HCEC 1CT (cell line): Measurements from ENCODE around the gene HNRNPL.
A peak's percentile ranks its signal among the peaks of the same experiment; 100 is the strongest.
"Not testable (repeated sequence)": the region's sequence is repeated elsewhere in the genome, so short reads cannot be mapped to it uniquely, and the experiment has no call there.

ENCODE experiments used
- DNase-seq: peaks from one replicate; pipeline ENCODE4 v3.0.0-alpha.2; 2017

HNRNPL gene

GRCh38 chr19:38849860-38850435 is at the start of gene HNRNPL:
TSS of gene HNRNPL (minus strand) at chr19:38849986. CDS start at chr19:38849966, 20 bp downstream.
- peak; percentile 100 for DNase-seq

GRCh38 chr19:38898788-38899446 is 49.1 kb upstream of the HNRNPL start:
- DNase-seq = no peak

- DNase-seq = no peak
Measured at GRCh38 chr19:38894968-38895367, 45.2 kb upstream of the HNRNPL start.

GRCh38 chr19:38893341-38893771 is 43.6 kb upstream of the HNRNPL start:
- DNase-seq = no peak

- no peak for DNase-seq
Measured at GRCh38 chr19:38892841-38893240, 43.1 kb upstream of the HNRNPL start.

DNA sequence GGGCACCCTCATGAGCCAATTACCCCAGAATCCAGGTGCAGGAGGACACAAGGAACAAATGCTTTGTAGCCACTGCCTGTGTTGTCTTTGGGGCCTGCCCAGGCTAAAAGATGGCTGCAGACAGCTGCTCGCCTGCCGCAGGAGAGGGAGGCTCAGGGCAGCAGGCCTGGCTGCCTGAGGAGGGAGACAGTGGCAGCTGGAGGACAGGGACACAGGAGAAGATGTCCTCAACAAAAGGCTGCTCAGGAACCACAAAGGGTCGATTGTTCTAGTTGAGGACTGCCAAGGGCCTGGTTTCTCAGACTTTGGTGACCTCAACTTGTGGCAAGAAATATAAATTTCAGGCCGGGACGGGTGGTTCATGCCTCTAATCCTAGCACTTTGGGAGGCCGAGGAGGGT is 42.0 kb upstream of the HNRNPL start:
- no peak for DNase-seq

- DNase-seq = no peak
Measured at GRCh38 chr19:38890686-38891085, 40.9 kb upstream of the HNRNPL start.

DNA sequence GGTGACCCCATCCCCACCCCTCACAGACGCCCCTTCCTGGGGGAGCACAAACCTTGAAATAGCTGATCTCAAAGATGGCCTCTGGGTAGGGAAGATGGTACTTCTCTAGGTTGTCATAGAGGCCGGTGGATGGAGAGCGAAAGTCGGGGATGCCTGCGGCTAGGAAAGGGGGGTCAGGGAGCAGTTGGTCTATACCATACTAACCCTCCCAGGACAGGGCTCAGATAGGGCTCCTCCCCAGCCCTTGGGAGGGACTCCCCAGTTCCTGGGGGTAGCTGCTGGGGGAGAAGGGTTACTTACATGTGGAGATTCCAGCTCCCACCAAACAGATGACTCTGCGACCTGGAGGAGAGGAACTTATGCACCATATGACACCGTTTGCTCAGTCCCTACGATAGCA is 40.0 kb upstream of the HNRNPL start:
- DNase-seq = no peak

DNA sequence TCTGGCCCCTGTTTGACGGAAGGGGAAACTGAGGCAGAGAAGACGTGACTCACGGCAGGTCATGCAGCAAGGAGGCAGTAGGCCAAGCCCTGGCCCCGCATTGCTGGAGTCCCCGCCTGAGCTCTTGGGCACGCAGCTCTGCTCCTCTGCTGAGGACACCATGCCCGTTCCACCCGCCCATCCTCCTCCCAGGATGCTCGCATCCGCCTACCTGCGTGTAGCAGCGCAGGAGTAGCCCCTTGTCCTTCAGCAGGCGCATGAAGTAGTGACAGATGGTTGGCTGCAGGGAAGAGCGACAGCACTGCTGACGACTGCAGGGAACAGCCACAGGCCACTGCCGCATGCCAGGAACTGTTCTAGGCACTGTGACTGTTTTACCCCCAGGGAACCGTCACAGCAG is 39.1 kb upstream of the HNRNPL start:
- no peak for DNase-seq

- DNase-seq = not testable (repeated sequence)
Measured at GRCh38 chr19:38884691-38885090, 34.9 kb upstream of the HNRNPL start.

GRCh38 chr19:38883286-38883685 is 33.5 kb upstream of the HNRNPL start:
- no peak for DNase-seq

DNA sequence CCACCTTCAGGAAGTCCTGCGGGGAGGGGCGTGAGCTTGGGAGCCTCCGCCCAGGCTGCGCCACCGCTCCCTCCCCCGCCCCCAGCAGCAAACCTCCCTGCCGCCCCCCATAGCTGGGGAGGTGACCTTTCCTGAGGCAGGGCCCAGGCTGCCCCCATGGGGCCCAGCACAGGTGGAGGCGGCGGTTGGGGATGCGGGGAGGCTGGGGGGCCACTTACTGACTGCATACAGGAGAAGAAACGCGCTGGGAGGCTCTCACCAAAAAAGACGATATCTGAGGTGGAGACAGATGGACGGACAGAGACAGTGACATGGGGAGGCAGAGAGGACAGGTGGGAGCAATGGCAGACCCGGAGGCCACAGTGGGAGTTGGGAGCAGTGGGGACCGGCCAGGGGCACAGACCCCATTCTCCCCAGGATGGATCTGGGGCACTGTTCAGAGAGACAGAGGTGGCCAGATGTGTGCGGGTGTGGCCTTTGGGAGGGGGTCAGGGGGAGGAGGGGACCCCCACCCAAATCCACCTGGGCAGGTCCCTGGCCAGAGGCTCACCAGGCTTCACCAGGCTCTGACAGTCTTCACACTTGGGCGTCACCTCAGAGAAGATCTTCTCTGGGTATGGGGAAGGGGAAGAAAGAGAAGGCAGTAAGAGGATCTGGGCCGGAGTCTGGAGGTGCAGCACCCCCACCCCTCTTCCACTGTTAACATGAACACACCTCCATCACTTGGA is 31.3 kb upstream of the HNRNPL start:
- DNase-seq = no peak

GRCh38 chr19:38880076-38880881 is 30.5 kb upstream of the HNRNPL start:
- no peak for DNase-seq

GRCh38 chr19:38879400-38879751 is 29.6 kb upstream of the HNRNPL start:
- no peak for DNase-seq

DNA sequence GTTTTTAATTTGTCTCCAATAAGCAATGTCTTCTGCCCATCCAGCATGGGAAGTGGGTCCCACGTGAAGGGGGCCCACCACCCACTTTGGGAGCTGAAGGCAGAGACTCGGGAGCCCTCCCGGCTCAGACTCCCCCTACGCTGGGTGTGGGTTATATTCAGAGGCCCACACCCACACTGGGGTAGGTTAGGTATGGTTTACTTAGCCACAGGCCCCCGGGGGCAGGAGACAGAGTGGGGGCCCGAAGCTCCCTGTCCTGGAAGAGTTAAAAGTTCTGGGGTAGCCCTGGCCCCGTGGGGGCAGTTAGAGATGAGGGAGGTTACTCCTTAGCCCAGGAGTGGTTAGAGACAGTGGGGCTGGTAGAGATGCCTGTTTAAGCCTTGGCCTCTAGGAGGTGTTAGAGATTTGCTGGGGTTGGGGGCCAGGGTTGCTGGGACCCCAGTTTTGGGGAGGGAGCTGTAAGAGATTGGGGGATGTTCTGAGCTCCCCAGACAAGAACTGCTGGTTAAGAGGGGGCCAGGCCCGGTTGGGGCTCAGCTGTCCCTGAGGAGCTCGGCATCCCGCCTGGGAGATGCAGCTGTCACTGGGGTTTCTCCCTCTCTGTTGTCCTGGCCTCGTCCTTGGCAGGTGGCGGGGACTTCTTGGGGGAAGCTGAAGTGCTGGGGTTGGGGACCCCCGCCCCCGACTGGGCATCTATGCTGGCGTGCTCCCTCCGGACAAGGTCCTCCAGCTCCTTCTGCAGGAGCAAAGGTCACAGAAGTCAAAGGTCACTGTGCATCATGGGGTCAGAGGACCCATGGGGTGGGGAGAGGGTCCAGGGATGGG is 29.0 kb upstream of the HNRNPL start:
- no peak for DNase-seq

- DNase-seq = no peak
Measured at GRCh38 chr19:38877781-38878574, 28.2 kb upstream of the HNRNPL start, which contains the start of gene RINL. TSS of gene RINL (minus strand) at chr19:38878275. CDS start at chr19:38876742, 1,533 bp downstream.

GRCh38 chr19:38875656-38876395 is 26.0 kb upstream of the HNRNPL start:
- no peak for DNase-seq

GRCh38 chr19:38873400-38873799 is 23.6 kb upstream of the HNRNPL start:
- not testable (repeated sequence) for DNase-seq

DNA sequence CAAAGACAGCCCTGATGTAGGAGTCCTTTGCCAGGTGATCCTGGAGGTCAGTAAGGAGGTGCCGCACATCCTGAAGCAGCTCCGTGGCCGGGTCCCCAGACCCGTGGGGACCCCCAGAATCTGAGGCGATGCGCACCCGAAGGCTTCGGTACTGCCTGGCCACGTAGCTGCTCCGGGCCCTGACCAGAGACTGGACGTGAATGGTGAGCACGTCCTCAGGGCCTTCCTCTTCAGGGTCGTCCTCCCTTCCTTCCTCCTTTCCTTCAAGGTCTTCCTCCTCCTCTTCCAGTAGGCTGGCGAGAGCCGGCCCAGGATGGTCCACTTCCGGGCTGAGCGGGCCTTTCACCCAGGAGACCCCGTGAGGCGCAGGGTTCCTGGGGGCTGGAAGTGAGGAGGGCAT is 20.8 kb upstream of the HNRNPL start:
- no peak for DNase-seq

DNA sequence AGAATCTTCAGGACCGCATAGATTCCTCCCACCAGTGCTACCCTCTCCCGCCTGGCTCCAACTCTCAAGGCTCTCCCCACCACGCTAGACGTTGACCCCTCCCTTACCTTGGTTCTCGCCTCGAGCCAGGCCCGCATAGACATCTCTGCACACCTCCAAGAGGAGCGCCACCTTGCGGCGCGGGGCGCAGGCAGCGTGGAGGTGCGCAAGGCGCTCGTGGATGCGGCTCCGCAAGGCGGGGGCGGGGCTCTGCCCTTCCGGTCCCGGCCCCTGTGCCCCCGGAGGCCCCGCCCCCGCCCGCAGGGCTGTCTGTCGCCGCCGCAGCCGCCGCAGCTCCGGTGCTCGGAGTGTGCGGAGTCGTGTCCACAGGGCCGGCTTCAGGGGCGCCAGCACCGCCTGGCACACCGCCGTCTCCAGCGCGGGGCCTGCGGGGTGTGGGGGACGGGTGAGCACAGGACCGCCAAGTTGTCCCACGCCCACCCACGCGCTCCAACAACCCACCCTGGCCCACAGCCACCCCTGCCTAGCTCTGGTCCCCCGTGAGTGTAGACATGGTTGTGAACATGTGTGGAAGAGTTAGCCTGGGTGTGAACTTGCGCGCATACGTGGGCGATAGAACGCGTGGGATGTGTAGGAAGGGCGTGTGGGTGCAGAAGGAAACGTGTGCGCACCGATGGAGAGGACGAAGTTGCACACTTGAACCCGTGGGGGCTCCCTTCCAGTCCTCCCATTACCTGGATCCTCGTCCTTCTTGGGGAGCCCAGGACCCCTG is 20.2 kb upstream of the HNRNPL start:
- DNase-seq = no peak
